Stromal cell of bone marrow (primary cell): ENCODE measurements around the gene TAGLN2.

Experiments used
- DNase-seq: peaks from one replicate; pipeline ENCODE4 v3.0.0-alpha.2; 2012; ENCODE audit warnings: low read depth

The TAGLN2 gene

DNA sequence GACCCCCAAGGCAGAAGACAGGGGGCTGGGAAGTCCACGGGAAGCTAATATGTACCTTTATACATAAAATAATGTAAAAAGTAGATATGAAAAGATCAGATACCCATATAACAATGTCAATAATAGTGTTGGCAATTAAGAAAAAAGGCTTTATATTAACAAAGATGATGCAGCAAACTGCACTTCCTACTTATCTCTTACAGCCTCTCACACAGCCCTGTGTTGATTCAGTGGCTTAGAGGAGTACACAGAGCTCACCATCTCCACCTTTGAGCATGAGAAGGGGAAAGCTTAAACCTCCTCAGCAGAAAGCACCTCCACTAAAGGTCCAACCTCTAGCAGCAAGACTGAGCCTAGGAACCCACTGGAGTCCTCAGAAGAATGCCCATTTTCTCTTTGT, 55.7 kb downstream of the TAGLN2 start:
- no peak for DNase-seq

DNA sequence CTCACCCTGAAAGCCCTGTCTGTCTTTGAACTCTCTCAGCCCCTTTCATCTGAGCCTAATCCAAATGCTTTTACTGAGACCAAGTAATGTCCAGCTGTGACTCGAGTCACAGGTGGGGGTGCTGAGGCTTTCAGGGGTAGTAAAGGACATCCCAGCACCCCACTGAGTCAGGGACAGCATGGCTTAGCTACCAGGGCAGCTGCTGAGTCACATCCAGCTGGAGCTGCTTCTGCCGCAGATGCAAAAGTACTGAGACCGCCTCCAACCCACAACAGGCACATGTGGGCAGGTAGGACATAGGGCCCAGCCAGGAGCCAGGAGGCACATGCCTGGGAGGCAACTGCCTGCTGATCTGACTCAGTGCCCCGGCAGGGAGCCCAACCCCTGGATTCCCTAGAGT, 56.1 kb downstream of the TAGLN2 start:
- no peak for DNase-seq

DNA sequence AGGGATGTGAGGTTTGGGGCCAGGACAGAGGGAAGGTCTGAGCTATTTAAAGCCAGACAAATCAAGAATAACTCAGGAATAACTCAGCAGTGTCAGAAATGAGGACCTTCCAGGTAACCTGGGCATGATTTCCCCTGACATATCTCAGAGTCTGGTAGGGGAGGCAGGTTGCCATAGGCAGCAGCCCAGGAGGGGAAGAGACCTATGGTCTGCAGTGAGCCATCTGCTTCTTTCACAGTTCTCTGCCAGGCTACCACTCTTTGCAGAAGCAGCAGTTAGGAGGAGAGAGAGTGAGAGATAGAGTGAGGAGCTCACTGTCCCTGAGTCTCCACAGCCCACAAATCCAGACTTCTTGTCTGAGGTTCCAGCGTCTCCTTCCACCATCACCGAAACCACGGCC, 56.5 kb downstream of the TAGLN2 start:
- no peak for DNase-seq
